GM12878 (cell line): ENCODE data around the gene GALP. TPM values are rescaled to one million over a fixed set of nuclear protein-coding genes. Genes with fewer than 3 reads are reported as not detected.
A peak's percentile ranks its signal among the peaks of the same experiment; 100 is the strongest.

Experiments used
- ATAC-seq: fragments of 200-7000 bp; cut with Tn5 transposase; 3 replicates; pipeline ENCODE4 v1.9.1; 2020; ENCODE audit warnings: mild to moderate bottlenecking, moderate library complexity
- BruUV-seq: library from RNA; stranded (reverse); fragments of 400-500 nt; replicated peaks from 2 replicates; lab custom pipeline; 2021; lab: Mats Ljungman, UMichigan
- CTCF ChIA-PET: fragments of 300-600 bp; sonication (Branson Sonifier 250); formaldehyde crosslinking; extraction: SDS; loops from one replicate; lab custom pipeline; 2021; ENCODE audit warnings: inconsistent platforms; lab: Yijun Ruan, JAX
- POLR2A ChIA-PET: fragments of 350-600 bp; formaldehyde crosslinking; extraction: SDS; loops from one replicate; lab custom pipeline; 2021; ENCODE audit warnings: inconsistent platforms; lab: Charles Lee
- RAD21 ChIA-PET: fragments of 300-600 bp; sonication (Branson Sonifier 250); formaldehyde crosslinking; loops from one replicate; lab custom pipeline; 2023; ENCODE audit warnings: antibody characterized with exemption; ENCODE audit not compliant: unreplicated experiment; lab: Charles Lee
- SMC1A ChIA-PET: fragments of 300-600 bp; sonication (Branson Sonifier 250); formaldehyde crosslinking; loops from one replicate; lab custom pipeline; 2023; ENCODE audit not compliant: unreplicated experiment, uncharacterized antibody; lab: Charles Lee
- DNase-seq: peaks from one replicate; pipeline ENCODE4 v3.0.0-alpha.2; 2011; ENCODE audit warnings: low read depth, low spot score
- FAIRE-seq: peaks from 3 replicates; lab custom pipeline; 2011; peaks lifted over from hg19 to GRCh38; lab: Jason Lieb, UNC
- H2AFZ ChIP-seq: 2 replicates; pipeline ENCODE4 v1.6.0; 2011; ENCODE audit warnings: low read depth, low read length, control low read depth; ENCODE audit not compliant: control insufficient read depth
- H3K27ac ChIP-seq: 2 replicates; pipeline ENCODE4 v1.5.1; 2011; ENCODE audit warnings: control low read depth; ENCODE audit not compliant: control insufficient read depth, insufficient read depth
- H3K27me3 ChIP-seq, 2 experiments: replicated peaks in 1 of 2; 2 replicates each; pipeline versions ENCODE4 v1.6.0 to v1.6.1; 2011; ENCODE audit warnings: low read length in 1 of 2; ENCODE audit not compliant: control insufficient read depth in 2 of 2, insufficient read depth in 2 of 2
- H3K36me3 ChIP-seq, 2 experiments: 2 replicates each; pipeline ENCODE4 v1.5.1; 2011; ENCODE audit warnings: low read length in 1 of 2; ENCODE audit not compliant: control insufficient read depth in 2 of 2, insufficient read depth in 2 of 2
- H3K4me1 ChIP-seq: 2 replicates; pipeline ENCODE4 v1.6.1; 2011; ENCODE audit warnings: mild to moderate bottlenecking, low read length, moderate library complexity, mixed read lengths; ENCODE audit not compliant: control insufficient read depth, insufficient read depth
- H3K4me2 ChIP-seq: 2 replicates; pipeline ENCODE4 v1.6.0; 2011; ENCODE audit warnings: control low read depth; ENCODE audit not compliant: control insufficient read depth, insufficient read depth
- H3K4me3 ChIP-seq: fragments of 200-600 bp; sonication (generic); 2 replicates; pipeline ENCODE4 v1.5.1; 2016
- H3K79me2 ChIP-seq: 2 replicates; pipeline ENCODE4 v1.6.0; 2011; ENCODE audit warnings: low read length; ENCODE audit not compliant: control insufficient read depth, insufficient read depth
- H3K9ac ChIP-seq: 2 replicates; pipeline ENCODE4 v1.8.0; 2011; ENCODE audit warnings: low read length, control low read depth, mixed read lengths; ENCODE audit not compliant: control insufficient read depth, insufficient read depth
- H3K9me3 ChIP-seq: replicated peaks from 3 replicates; pipeline ENCODE4 v1.5.1; 2011; ENCODE audit warnings: mild to moderate bottlenecking, low read length; ENCODE audit not compliant: control insufficient read depth, insufficient read depth
- H4K20me1 ChIP-seq: 2 replicates; pipeline ENCODE4 v1.6.0; 2011; ENCODE audit not compliant: control insufficient read depth, insufficient read depth
- CHD1 ChIP-seq: IDR thresholded peaks from 2 replicates; pipeline ENCODE4 v1.6.1; 2012; ENCODE audit warnings: low read depth, low read length, improper control_type of control experiment
- POLR2A ChIP-seq: IDR thresholded peaks from 2 replicates; pipeline ENCODE4 v1.6.1; 2011; ENCODE audit warnings: low read depth, mild to moderate bottlenecking, low read length
- WGBS: methylation state at CpG from one replicate; pipeline ENCODE4 v1.1.6; 2016; ENCODE audit warnings: low lambda C conversion rate; ENCODE audit not compliant: insufficient replicate concordance, insufficient coverage; ENCODE audit errors: missing lambda C conversion rate; 5-methylcytosine and 5-hydroxymethylcytosine counted together
- in situ Hi-C: fragments of 300-500 bp; cut with MboI; formaldehyde crosslinking; loops from 9 replicates; pipeline ENCODE4 v1.14.3; 2018; ENCODE audit warnings: mixed read lengths
- intact Hi-C: fragments of 100-400 bp; cut with micrococcal nuclease; formaldehyde crosslinking; loops from one replicate; pipeline ENCODE4 v1.14.2; 2022; ENCODE audit not compliant: unreplicated experiment
- polyA plus RNA-seq, 11 experiments: library from polyadenylated mRNA; depleted of rRNA in 4 of 11; unstranded in 6 of 11; stranded (reverse) in 5 of 11; fragments of >200 nt; fragmentation: Nextera tagmentation in 4 of 11; fragmentation: Illumina TruSeq in 1 of 11; extraction: Ambion mirVana in 4 of 11; extraction: Trizol in 1 of 11; gene quantifications; 1 replicate in 1 of 11; 2 replicates in 10 of 11; pipeline versions ENCODE4 v1.2.1 to v1.2.3, GENCODE V29; 2011 to 2016; ENCODE audit warnings: inconsistent platforms in 2 of 11, missing spikeins in 2 of 11, low read depth in 1 of 11
- total RNA-seq, 4 experiments: library from RNA; depleted of rRNA in 3 of 4; stranded (reverse); fragments of >200 nt in 3 of 4; fragmentation: Illumina TruSeq in 1 of 4; extraction: Trizol in 1 of 4; gene quantifications; 2 replicates each; pipeline versions ENCODE4 v1.2.1 to v1.2.3, GENCODE V29; 2013 to 2021
- TF ChIP-seq, protein P1 (sequence below): IDR thresholded peaks from 2 replicates; pipeline ENCODE4 v1.6.1; 2012; ENCODE audit warnings: mild to moderate bottlenecking, low read depth, low read length

GALP gene
- total and polyA plus RNA-seq, 10 of the 15 experiments (the other 5 are each of a cell fraction or from before 2014, with no cell fraction given): not detected

GRCh38 chr19:56167064-56167578 lies 8.7 kb upstream of the GALP start:
- intact Hi-C loops: no loop called here
- WGBS: 28% methylated on average over 7 of the region's 7 CpGs
- TF ChIP-seq, protein P1, sequence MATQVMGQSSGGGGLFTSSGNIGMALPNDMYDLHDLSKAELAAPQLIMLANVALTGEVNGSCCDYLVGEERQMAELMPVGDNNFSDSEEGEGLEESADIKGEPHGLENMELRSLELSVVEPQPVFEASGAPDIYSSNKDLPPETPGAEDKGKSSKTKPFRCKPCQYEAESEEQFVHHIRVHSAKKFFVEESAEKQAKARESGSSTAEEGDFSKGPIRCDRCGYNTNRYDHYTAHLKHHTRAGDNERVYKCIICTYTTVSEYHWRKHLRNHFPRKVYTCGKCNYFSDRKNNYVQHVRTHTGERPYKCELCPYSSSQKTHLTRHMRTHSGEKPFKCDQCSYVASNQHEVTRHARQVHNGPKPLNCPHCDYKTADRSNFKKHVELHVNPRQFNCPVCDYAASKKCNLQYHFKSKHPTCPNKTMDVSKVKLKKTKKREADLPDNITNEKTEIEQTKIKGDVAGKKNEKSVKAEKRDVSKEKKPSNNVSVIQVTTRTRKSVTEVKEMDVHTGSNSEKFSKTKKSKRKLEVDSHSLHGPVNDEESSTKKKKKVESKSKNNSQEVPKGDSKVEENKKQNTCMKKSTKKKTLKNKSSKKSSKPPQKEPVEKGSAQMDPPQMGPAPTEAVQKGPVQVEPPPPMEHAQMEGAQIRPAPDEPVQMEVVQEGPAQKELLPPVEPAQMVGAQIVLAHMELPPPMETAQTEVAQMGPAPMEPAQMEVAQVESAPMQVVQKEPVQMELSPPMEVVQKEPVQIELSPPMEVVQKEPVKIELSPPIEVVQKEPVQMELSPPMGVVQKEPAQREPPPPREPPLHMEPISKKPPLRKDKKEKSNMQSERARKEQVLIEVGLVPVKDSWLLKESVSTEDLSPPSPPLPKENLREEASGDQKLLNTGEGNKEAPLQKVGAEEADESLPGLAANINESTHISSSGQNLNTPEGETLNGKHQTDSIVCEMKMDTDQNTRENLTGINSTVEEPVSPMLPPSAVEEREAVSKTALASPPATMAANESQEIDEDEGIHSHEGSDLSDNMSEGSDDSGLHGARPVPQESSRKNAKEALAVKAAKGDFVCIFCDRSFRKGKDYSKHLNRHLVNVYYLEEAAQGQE: peak; percentile 79; the same call in 1 of the 2 replicates
- no peak for TF ChIP-seq POLR2A
- no peak for TF ChIP-seq CHD1
- ChIA-PET RAD21 (interaction anchor here (1.5 kb wide), 1 partner anchor 86 kb away, joined by 7 read pairs; no protein-coding TSS in a partner anchor), CTCF (interaction anchor here (1.4 to 1.9 kb wide), 2 partner anchors 101 to 181 kb away, joined by 3 to 6 read pairs; no protein-coding TSS in a partner anchor), POLR2A (no interaction called here), SMC1A (no interaction called here)
- H3K27ac ChIP-seq: no peak overlapping the region
- H2AFZ ChIP-seq: no peak overlapping the region
- FAIRE-seq (no peak), ATAC-seq (no peak), DNase-seq (no peak)
- no peaks in the 10 kb centered on the region for H3K79me2 ChIP-seq
- no peak overlapping the region for H3K4me3 ChIP-seq
- H3K36me3 ChIP-seq: no peaks in the 10 kb centered on the region
- H3K4me2 ChIP-seq: no peak overlapping the region
- no peaks in the 10 kb centered on the region for H3K27me3 ChIP-seq
- H3K9me3 ChIP-seq: no peaks in the 10 kb centered on the region
- in situ Hi-C loops: loop anchor here (5.0 kb wide), 1 partner anchor 90 kb away; no protein-coding TSS in a partner anchor
- no peaks in the 10 kb centered on the region for H3K4me1 ChIP-seq
- no TSS peak for BruUV-seq
- no peaks in the 10 kb centered on the region for H4K20me1 ChIP-seq
- H3K9ac ChIP-seq: no peak overlapping the region
